Cardiac fibroblast (primary cell): Measurements from ENCODE around the gene TMEM143.

Experiments used
- DNase-seq, 2 donors: peaks; one replicate each; pipeline versions ENCODE4 v3.0.0 to v3.0.0-alpha.2; 2010; ENCODE audit warnings: low read depth in 2 of 2
- H3K4me3 ChIP-seq, 2 donors: replicated peaks in 1 of 2; 1 replicate in 1 of 2; 2 replicates in 1 of 2; pipeline ENCODE4 v1.5.1; 2011; ENCODE audit warnings: low read depth in 2 of 2, low read length in 2 of 2, mild to moderate bottlenecking in 2 of 2, moderate library complexity in 1 of 2
- TF ChIP-seq, protein P1 (sequence below): IDR thresholded peaks from one replicate; pipeline ENCODE4 v1.5.1; 2011; ENCODE audit warnings: low read depth, mild to moderate bottlenecking, low read length, inconsistent platforms

Gene TMEM143

GRCh38 chr19:48367855-48368254 lies 4.1 kb upstream of the TMEM143 start:
- TF ChIP-seq, protein P1, sequence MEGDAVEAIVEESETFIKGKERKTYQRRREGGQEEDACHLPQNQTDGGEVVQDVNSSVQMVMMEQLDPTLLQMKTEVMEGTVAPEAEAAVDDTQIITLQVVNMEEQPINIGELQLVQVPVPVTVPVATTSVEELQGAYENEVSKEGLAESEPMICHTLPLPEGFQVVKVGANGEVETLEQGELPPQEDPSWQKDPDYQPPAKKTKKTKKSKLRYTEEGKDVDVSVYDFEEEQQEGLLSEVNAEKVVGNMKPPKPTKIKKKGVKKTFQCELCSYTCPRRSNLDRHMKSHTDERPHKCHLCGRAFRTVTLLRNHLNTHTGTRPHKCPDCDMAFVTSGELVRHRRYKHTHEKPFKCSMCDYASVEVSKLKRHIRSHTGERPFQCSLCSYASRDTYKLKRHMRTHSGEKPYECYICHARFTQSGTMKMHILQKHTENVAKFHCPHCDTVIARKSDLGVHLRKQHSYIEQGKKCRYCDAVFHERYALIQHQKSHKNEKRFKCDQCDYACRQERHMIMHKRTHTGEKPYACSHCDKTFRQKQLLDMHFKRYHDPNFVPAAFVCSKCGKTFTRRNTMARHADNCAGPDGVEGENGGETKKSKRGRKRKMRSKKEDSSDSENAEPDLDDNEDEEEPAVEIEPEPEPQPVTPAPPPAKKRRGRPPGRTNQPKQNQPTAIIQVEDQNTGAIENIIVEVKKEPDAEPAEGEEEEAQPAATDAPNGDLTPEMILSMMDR: no peak
- no peak overlapping the region for H3K4me3 ChIP-seq
- no peak for DNase-seq

DNA sequence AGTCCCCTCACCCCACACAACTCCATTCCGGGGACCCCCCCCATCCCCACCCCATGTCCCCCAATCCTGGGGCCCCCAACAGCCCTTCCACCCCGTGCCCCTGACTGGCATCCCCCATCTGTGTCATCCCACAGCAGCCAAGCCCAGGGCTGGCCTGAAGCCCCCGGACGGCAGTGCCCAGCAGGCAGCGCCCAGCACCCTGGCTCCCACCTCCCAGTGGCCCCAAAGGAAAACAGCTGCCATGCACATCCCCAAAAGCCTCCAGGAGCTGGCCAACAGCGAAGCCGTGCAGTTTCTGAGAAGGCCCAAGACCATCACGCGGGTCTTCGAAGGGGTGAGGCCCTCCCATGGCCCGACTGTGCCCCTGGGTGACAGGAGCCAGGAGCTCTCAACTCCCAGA lies 1.9 kb upstream of the TMEM143 start:
- no peak for DNase-seq
- TF ChIP-seq, protein P1: no peak
- no peak overlapping the region for H3K4me3 ChIP-seq

- peak overlapping the region; percentile 36 for H3K4me3 ChIP-seq
- TF ChIP-seq, protein P1: no peak
- DNase-seq: no peak
Observed at GRCh38 chr19:48364598-48365348, 1.0 kb upstream of the TMEM143 start.

DNA sequence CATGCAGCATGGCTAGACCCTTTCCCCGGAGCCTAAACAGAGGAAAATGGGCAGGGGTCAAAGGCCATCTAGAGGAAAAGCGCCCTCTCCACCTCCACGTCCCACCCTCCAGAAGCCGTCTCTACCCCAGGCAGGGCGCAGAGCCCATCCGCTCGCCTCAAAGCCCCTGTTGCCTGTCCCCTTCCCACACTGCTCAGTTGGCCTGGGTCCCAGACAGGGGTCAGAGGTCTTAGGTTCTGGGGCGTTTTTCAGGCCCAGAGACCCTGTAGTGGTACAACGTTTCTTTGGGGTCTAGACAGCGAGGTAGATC lies 285 bp downstream of the TMEM143 start:
- peak overlapping the region; percentile 63 to 67 for H3K4me3 ChIP-seq
- DNase-seq: no peak
- TF ChIP-seq, protein P1: no peak

- peak; percentile 94 to 97 for DNase-seq
- peak overlapping the region; percentile 63 to 67 for H3K4me3 ChIP-seq
- TF ChIP-seq, protein P1: no peak
Observed at GRCh38 chr19:48362716-48363499, 832 bp downstream of the TMEM143 start.

DNA sequence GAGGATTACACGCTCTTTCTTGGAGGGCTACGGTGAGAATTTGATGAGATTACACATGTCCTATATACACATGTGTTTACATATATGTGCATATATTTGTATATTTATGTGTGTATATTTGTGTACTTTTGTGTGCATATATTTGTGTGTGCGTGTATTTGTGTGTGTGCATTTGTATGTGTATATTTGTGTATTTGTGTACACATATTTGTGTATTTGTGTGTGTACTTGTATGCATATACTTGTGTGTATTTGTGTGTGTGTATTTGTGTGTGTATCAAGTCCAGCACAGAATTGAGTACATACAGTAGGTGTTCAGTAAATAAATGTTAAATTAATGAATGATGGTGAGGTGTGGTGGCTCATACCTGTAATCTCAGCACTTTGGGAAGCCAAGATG lies 1.8 kb downstream of the TMEM143 start:
- DNase-seq: no peak
- no peak overlapping the region for H3K4me3 ChIP-seq
- TF ChIP-seq, protein P1: no peak
